GM13976 (cell line): ENCODE results near the gene OR6C68.
"Not testable (repeated sequence)": the region's sequence is repeated elsewhere in the genome, so short reads cannot be mapped to it uniquely, and the experiment has no call there.

Experiments used
- DNase-seq: peaks from one replicate; pipeline ENCODE4 v3.0.0; 2012; ENCODE audit warnings: low spot score
- CTCF ChIP-seq: IDR thresholded peaks from 2 replicates; pipeline ENCODE4 v1.5.1; 2012; ENCODE audit warnings: borderline replicate concordance, mild to moderate bottlenecking; ENCODE audit not compliant: insufficient read depth; ENCODE audit errors: extremely low read depth, missing control alignments, control extremely low read depth
- in situ Hi-C: fragments of 300-500 bp; cut with MboI; formaldehyde crosslinking; loops from one replicate; pipeline ENCODE4 v1.12.0; 2022; ENCODE audit warnings: low sequenced_read_pairs, mixed read lengths, inconsistent platforms; ENCODE audit not compliant: unreplicated experiment

The OR6C68 gene

DNA sequence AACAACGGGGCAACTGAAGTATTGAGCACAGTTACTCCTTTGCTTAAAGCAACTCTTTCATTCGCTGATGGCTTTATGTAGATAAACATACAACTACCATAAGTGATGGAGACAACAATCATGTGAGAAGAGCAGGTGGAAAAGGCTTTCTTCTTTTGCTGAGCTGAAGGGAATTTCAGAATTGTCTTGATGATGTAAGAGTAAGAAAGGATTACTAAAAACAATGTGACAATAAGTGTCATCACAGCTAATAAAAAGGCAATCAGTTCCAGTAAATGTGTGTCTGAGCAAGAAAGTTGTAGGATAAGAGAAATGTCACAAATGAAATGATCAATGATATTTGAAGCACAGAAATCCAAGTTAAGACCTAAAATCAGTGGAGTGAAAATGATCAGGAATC lies 22.9 kb upstream of the OR6C68 start:
- TF ChIP-seq CTCF: no peak
- DNase-seq: no peak
- in situ Hi-C loops: no loop called here

GRCh38 chr12:55470088-55470829 lies 21.9 kb upstream of the OR6C68 start, which contains the start of gene OR6C70:
TSS of gene OR6C70 (minus strand) at chr12:55470138. CDS start at chr12:55470138, 0 bp downstream.
- no peak for DNase-seq
- no peak for TF ChIP-seq CTCF
- in situ Hi-C loops: no loop called here

DNA sequence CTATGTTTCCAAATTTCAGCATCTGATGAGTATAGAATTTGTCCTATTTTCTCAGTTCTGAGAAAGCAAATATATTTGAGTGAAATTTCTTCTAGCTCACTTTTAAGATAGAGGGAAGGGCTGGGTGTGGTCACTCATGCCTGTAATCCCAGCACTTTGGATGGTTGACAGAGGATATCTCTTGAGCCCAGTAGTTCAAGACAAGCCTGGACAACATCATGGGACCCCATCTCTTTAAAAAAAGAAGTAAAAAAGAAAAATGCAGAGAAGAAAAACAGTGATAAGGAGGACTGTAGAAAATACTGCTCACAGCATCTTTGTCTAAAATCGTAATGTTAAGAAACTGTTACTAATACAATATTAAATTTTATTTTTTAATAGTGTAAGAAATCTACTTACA lies 19.9 kb upstream of the OR6C68 start:
- in situ Hi-C loops: no loop called here
- DNase-seq: no peak
- no peak for TF ChIP-seq CTCF

DNA sequence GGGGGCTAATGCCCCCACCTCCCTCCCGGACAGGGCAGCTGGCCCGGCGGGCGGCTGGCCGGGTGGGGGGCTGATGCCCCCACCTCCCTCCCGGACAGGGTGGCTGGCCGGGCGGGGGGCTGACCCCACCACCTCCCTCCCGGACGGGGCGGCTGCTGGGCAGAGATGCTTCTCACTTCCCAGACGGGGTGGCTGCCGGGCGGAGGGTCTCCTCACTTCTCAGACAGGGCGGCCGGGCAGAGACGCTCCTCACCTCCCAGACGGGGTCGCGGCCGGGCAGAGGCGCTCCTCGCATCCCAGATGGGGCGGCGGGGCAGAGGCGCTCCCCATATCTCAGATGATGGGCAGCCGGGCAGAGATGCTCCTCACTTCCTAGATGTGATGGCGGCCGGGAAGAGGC lies 13.0 kb upstream of the OR6C68 start:
- in situ Hi-C loops, DNase-seq: not testable (repeated sequence)

DNA sequence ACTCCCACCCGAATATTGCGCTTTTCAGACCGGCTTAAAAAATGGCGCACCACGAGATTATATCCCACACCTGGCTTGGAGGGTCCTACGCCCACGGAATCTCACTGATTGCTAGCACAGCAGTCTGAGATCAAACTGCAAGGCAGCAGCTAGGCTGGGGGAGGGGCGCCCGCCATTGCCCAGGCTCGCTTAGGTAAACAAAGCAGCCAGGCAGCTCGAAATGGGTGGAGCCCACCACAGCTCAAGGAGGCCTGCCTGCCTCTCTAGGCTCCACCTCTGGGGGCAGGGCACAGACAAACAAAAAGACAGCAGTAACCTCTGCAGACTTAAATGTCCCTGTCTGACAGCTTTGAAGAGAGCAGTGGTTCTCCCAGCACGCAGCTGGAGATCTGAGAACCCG lies 7.9 kb upstream of the OR6C68 start:
- in situ Hi-C loops, DNase-seq: not testable (repeated sequence)

GRCh38 chr12:55495490-55495889 lies 3.3 kb downstream of the OR6C68 start:
- in situ Hi-C loops: no loop called here
- no peak for TF ChIP-seq CTCF
- DNase-seq: no peak

DNA sequence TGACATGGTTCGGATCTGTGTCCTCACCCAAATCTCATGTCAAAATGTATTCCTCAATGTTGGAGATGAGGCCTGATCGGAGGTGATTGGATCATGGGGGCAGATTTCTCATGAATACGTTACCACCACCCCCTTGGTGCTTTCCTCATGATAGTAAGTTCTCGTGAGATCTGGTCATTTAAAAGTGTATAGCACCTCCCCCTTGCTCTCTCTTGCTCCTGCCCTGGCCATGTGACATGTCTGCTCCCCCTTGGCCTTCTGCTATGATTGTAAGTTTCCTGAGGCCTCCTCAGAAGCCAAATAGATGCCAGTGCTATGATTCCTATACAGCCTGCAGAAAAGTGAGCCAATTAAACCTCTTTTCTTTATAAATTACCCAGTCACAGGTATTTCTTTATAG lies 7.1 kb downstream of the OR6C68 start:
- in situ Hi-C loops: no loop called here
- TF ChIP-seq CTCF: no peak
- DNase-seq: no peak

- no peak for DNase-seq
- TF ChIP-seq CTCF: no peak
- in situ Hi-C loops: no loop called here
These were observed 7.7 kb downstream of the OR6C68 start for GRCh38 chr12:55499810-55500252.
